ENCODE results near the gene INAVA. TPM values are rescaled to one million over a fixed set of nuclear protein-coding genes. Genes with fewer than 3 reads are reported as not detected.

The INAVA gene
- total and polyA plus RNA-seq, 4 donors, result 0.19 to 3.1 (median 0.50) TPM

- Histone ChIP-seq H3K36me3 (ENCODE audit: control insufficient read depth in 4 of 4, insufficient read depth in 3 of 4, low read depth in 1 of 4, low read length in 3 of 4) (peaks cover 0 to 6% (median 5%) of the 10 kb centered on the region in 4 donors), H3K27ac (ENCODE audit: low read depth in 1 of 2, low read length in 2 of 2) (no peak overlapping the region), H3K9ac (ENCODE audit: low read depth in 1 of 2, low read length in 2 of 2) (no peak overlapping the region), H3K4me3 (ENCODE audit: low read depth in 1 of 3, low read length in 3 of 3) (no peak overlapping the region), H3K9me3 (ENCODE audit: control insufficient read depth in 4 of 4, low read length in 3 of 4) (no peaks in the 10 kb centered on the region), H3K27me3 (ENCODE audit: control insufficient read depth in 4 of 4, insufficient read depth in 4 of 4, low read length in 3 of 4) (peaks cover 0 to 2% (median 0%) of the 10 kb centered on the region in 4 donors), H3K4me1 (ENCODE audit: control insufficient read depth in 4 of 4, insufficient read depth in 4 of 4, low read length in 3 of 4) (no peaks in the 10 kb centered on the region)
- WGBS, result 59% methylated on average over 5 of the region's 5 CpGs
- TF ChIP-seq REST (IDR thresholded peaks at IDR 0.05), result no peak
- no peak for TF ChIP-seq RAD21 (IDR thresholded peaks at IDR 0.05)
- TF ChIP-seq GABPA (IDR thresholded peaks at IDR 0.05 in 1 of 2, conservative IDR thresholded peaks at IDR 0.05 in 1 of 2), result no peak
- TF ChIP-seq SP1 (IDR thresholded peaks at IDR 0.05), result no peak
- no peak for TF ChIP-seq MAX (IDR thresholded peaks at IDR 0.05)
- TF ChIP-seq RXRA (IDR thresholded peaks at IDR 0.05), result no peak
- no peak for TF ChIP-seq HNF4G (IDR thresholded peaks at IDR 0.05)
- no peak for TF ChIP-seq CTCF (IDR thresholded peaks at IDR 0.05; ENCODE audit: low read depth, low read length, missing input control)
- TF ChIP-seq EGR1 (IDR thresholded peaks at IDR 0.05; ENCODE audit: low read depth in 2 of 2), result no peak
- no peak for TF ChIP-seq YY1 (IDR thresholded peaks at IDR 0.05)
- TF ChIP-seq NR2F2 (IDR thresholded peaks at IDR 0.05), result no peak
- no peak for TF ChIP-seq TAF1 (conservative IDR thresholded peaks at IDR 0.05)
- no peak for TF ChIP-seq FOXA2 (IDR thresholded peaks at IDR 0.05)
- TF ChIP-seq ZBTB33 (IDR thresholded peaks at IDR 0.05), result no peak
- TF ChIP-seq HNF4A (conservative IDR thresholded peaks at IDR 0.05), result no peak
- no peak for TF ChIP-seq FOXA1 (IDR thresholded peaks at IDR 0.05)
- TF ChIP-seq JUND (IDR thresholded peaks at IDR 0.05), result no peak
- no peak for TF ChIP-seq ATF3 (IDR thresholded peaks at IDR 0.05)
- no peak for DNase-seq (ENCODE audit: low spot score)
Observed at GRCh38 chr1:200866521-200866920, 28.2 kb upstream of the INAVA start.

Measured in liver (tissue), 9 donors.